ENCODE results near the gene PGAM5. TPM values are rescaled to one million over a fixed set of nuclear protein-coding genes. Genes with fewer than 3 reads are reported as not detected.

Gene PGAM5
- total and polyA plus RNA-seq, 9 of the 15 experiments (the other 6 are each of a cell fraction or from before 2014, with no cell fraction given) = 7.4 to 121 (median 69.5) TPM

DNA sequence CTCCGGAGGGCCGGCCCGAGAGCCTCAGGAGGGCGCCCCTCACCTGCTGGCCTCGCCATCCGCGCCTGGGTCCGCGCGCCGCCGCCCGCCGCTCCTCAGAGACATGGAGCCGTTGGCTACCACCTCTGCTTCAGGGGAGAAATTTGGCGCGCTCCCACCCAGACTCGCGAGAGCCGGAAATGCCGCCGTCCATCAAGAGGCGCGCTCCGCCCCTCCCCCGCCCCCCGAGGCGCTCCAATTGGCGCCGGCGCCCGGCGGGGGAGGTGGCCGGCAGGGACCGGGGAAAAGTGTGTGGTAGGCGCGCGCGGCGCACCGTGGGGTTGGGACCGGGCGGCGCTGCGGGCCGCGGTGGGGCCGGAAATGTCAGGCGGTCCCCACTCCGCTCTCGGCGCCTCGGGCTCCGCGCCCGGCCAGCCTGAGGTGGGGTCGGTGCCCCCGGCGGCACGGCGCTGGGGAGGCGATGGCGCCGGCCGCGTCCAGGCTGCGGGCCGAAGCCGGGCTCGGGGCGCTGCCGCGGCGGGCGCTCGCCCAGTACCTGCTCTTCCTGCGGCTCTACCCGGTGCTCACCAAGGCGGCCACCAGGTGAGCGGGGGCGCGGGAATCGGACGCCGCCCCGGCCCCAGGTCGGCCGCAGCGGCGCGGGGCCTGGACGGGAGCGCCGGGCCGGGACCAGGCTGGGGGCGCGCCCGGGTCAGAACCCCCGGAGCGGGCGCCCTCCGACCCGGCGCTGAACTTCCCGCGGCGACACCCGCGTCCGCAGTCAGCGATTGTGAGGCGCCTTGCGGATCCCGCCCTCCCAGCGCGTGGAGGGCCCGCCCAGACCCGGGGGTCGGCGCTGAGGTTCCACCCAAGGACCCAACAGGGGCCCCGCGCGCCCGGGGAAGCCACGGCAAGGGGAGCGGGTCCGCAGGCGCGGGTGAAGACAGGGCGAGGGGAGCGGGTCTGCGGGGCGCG lies 23.2 kb upstream of the PGAM5 start, which contains the start of the genes POLE and PXMP2 (continued):
- TF ChIP-seq GMEB1 (CRISPR knock-in tag; IDR thresholded peaks at IDR 0.05) (peak; percentile 66; the same call in 1 of the 2 replicates), IRF2 (CRISPR knock-in tag; IDR thresholded peaks at IDR 0.05) (no peak), SAFB (IDR thresholded peaks at IDR 0.05; ENCODE audit: borderline replicate concordance, low read depth, low read length) (0 out of 2 replicates have a peak, but pooled peaks have one; percentile 25), GABPB1 (CRISPR knock-in tag; IDR thresholded peaks at IDR 0.05) (peak; percentile 63; the same call in 1 of the 2 replicates), ATF7 (IDR thresholded peaks at IDR 0.05) (peak; percentile 67), HDAC2 (IDR thresholded peaks at IDR 0.05) (no peak), CXXC5 (CRISPR knock-in tag; IDR thresholded peaks at IDR 0.05) (peak; percentile 87), CTCF (IDR thresholded peaks at IDR 0.05 in 2 of 3, conservative IDR thresholded peaks at IDR 0.05 in 1 of 3; ENCODE audit: insufficient read depth in 2 of 3, low read depth in 1 of 3, low read length in 3 of 3) (peak in 1 of 3 experiments; percentile 24; a peak in 1 of 6 replicates), DNMT1 (IDR thresholded peaks at IDR 0.05) (no peak), ZNF140 (CRISPR knock-in tag; IDR thresholded peaks at IDR 0.05) (no peak), CBX5 (IDR thresholded peaks at IDR 0.05; ENCODE audit: borderline replicate concordance, low read depth) (no peak), SMARCB1 (IDR thresholded peaks at IDR 0.05; ENCODE audit: insufficient read length, low read depth) (no peak), AFF4 (CRISPR knock-in tag; IDR thresholded peaks at IDR 0.05) (peak; percentile 48; the same call in 1 of the 2 replicates), MEIS2 (IDR thresholded peaks at IDR 0.05; ENCODE audit: partially characterized antibody) (peak; percentile 76), AFF1 (IDR thresholded peaks at IDR 0.05; ENCODE audit: low read depth in 1 of 2, partially characterized antibody in 2 of 2) (no peak)
